Astrocyte (in vitro differentiated cells and primary cell): ENCODE data around the gene TES.

Experiments used
- EZH2 ChIP-seq: IDR thresholded peaks from 2 replicates; pipeline ENCODE4 v1.6.1; 2012; ENCODE audit warnings: mild to moderate bottlenecking, low read length, inconsistent platforms; ENCODE audit not compliant: insufficient read depth
- TF ChIP-seq, protein P1 (sequence below): IDR thresholded peaks from 2 replicates; pipeline ENCODE4 v1.5.1; 2011; ENCODE audit warnings: low read depth, mild to moderate bottlenecking, inconsistent platforms, low read length, moderate library complexity; ENCODE audit not compliant: insufficient read depth

DNA sequence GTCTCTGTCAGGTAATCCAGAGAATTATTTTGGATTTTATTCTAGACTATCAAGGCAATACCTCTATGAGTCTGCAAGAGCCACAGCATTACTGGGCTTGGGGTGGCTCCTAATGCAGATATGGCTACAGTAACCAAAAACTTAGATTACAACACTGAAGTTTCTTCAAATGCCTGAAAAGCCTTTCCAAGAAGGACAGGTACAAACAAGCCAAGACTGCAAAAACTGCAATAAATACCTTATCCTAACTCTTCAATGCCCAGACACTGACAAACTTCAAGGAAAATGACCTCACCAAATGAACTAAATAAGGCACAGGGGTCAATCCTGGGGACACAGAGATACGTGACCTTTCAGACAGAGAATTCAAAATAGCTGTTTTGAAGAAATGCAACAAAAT lies 82.0 kb downstream of the TES start:
- TF ChIP-seq, protein P1, sequence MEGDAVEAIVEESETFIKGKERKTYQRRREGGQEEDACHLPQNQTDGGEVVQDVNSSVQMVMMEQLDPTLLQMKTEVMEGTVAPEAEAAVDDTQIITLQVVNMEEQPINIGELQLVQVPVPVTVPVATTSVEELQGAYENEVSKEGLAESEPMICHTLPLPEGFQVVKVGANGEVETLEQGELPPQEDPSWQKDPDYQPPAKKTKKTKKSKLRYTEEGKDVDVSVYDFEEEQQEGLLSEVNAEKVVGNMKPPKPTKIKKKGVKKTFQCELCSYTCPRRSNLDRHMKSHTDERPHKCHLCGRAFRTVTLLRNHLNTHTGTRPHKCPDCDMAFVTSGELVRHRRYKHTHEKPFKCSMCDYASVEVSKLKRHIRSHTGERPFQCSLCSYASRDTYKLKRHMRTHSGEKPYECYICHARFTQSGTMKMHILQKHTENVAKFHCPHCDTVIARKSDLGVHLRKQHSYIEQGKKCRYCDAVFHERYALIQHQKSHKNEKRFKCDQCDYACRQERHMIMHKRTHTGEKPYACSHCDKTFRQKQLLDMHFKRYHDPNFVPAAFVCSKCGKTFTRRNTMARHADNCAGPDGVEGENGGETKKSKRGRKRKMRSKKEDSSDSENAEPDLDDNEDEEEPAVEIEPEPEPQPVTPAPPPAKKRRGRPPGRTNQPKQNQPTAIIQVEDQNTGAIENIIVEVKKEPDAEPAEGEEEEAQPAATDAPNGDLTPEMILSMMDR = no peak
- no peak for TF ChIP-seq EZH2
